Ureter (tissue), 1 donor: ENCODE results near the gene GPATCH4. TPM values are rescaled to one million over a fixed set of nuclear protein-coding genes. Genes with fewer than 3 reads are reported as not detected.

ENCODE experiments used
- DNase-seq: peaks from one replicate; pipeline ENCODE4 v3.0.0-alpha.2; 2020; ENCODE audit warnings: low spot score
- total RNA-seq: library from RNA; stranded (reverse); gene quantifications from one replicate; pipeline ENCODE4 v1.2.4, GENCODE V29; 2023
- donor health status: DM: yes; HTN: yes; CAD: no.

The GPATCH4 gene
- total RNA-seq, 1 donor from 2014 or later: 42.5 TPM

DNA sequence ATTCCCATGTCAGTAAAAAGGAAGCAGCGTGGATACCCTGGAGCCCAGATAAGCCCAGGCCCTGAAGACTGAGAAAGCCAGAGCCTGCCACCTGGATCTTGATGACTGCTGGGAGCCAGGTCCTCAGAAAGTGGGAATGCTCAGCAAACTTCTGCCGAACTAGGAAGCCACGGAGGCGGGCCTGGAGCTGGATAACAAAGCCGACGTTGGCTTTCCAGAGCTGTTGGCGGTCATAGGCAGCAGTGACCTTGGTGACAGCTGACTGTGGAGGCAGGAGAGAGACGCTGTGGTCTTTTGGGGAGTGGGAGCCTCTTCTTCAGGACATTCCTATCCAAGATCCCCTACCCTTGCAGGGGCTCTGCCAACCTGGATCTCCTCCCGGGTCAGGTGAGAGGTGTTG lies 53.3 kb downstream of the GPATCH4 start:
- no peak for DNase-seq

DNA sequence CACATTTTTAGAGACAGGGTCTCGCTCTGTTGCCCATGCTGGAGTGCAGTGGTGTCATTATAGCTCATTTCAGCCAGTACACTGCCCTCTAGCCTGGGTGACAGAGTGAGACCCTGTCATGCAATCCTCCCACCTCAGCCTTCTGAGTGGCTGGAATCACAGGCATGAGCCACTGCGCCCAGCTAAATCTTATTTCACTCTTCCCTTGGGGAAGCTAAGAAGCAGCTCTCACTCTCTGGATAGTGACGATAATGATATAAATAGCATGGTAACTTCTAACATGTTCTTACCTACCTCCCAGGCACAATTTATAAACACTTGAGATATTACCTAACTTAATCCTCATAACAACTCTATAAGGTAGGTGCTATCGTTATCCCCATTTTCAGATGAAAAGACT lies 53.8 kb downstream of the GPATCH4 start:
- no peak for DNase-seq

DNA sequence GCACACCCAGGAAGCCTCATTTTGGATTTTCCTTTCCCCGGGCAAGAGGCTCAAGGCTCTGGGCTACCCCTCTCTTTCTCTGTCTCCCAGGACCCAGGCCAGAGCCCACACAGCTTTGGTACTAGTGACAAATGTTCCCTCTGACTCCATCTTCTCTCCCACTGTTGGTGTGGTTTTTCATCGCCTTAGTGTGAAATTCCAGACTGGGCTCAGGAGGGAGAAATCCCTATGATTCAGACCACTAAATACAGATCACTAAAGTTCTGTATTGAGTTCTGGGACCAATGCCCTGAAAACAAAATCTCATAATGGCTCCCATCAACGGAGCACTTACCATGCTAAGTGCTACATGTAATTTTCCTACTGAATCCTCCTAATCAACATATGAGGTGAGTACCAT lies 55.0 kb downstream of the GPATCH4 start:
- DNase-seq: no peak

DNA sequence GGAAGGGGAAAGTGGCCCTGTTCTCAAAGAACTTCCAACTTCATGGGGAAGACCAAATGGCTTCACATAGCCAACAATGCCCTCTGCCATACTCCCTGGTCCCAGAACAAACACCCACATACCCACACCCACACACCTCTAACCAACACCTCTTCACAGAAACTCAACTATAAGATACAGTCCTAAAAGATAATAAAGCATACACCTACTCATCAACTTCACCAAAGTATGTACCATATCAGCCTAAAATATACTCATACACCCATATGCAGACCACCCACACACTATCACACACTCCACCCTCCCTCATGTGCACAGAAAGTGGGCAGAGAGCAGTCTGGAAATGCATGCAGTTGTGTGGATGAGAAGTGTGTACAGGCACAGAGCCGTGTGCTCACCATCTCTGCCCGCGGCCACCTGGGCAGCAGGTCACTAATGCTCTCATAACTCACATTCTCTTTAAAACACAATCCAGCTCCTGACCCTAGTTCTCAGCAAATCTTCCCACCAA lies 56.6 kb downstream of the GPATCH4 start:
- no peak for DNase-seq

Other genes starting within 250 kb of the GPATCH4 start
- 2.8 TPM for gene RHBG, start 232.3 kb downstream of the GPATCH4 start, total RNA-seq
- 55.3 TPM for gene MEF2D, start 100.7 kb downstream of the GPATCH4 start, total RNA-seq
- gene IQGAP3, start 28.9 kb downstream of the GPATCH4 start, total RNA-seq: 0.68 TPM
- gene TTC24, start 21.8 kb downstream of the GPATCH4 start, total RNA-seq: not detected
- 119 TPM for gene NAXE, start 9.7 kb downstream of the GPATCH4 start, total RNA-seq
- gene HAPLN2, start 17.9 kb upstream of the GPATCH4 start, total RNA-seq: 5.6 TPM
- gene BCAN, start 40.6 kb upstream of the GPATCH4 start, total RNA-seq: 1.1 TPM
- 42.4 TPM for gene NES, start 75.9 kb upstream of the GPATCH4 start, total RNA-seq
- 229 TPM for gene CRABP2, start 104.1 kb upstream of the GPATCH4 start, total RNA-seq
- 49.5 TPM for gene METTL25B, start 127.0 kb upstream of the GPATCH4 start, total RNA-seq
- gene ISG20L2, start 127.3 kb upstream of the GPATCH4 start, total RNA-seq: 42.7 TPM
- gene MRPL24, start 139.6 kb upstream of the GPATCH4 start, total RNA-seq: 91.6 TPM
- 151 TPM for gene HDGF, start 150.2 kb upstream of the GPATCH4 start, total RNA-seq
- gene PRCC, start 166.1 kb upstream of the GPATCH4 start, total RNA-seq: 70.9 TPM
- 6.7 TPM for gene SH2D2A, start 215.4 kb upstream of the GPATCH4 start, total RNA-seq